Thyroid gland (tissue), 4 donors: ENCODE measurements around the gene SPATA4. TPM values are rescaled to one million over a fixed set of nuclear protein-coding genes. Genes with fewer than 3 reads are reported as not detected.

Experiments
- DNase-seq, 2 donors: peaks; one replicate each; pipeline ENCODE4 v3.0.0-alpha.2; 2019
- H3K27ac ChIP-seq, 3 donors: fragments of 200-600 bp; sonication (generic); 1 replicate in 2 of 3; 2 replicates in 1 of 3; pipeline ENCODE4 v1.5.1; 2016 to 2019; ENCODE audit warnings: mild to moderate bottlenecking in 1 of 3, moderate library complexity in 1 of 3
- H3K27me3 ChIP-seq: fragments of 200-600 bp; sonication (generic); one replicate; pipeline ENCODE4 v1.5.1; 2019
- H3K36me3 ChIP-seq, 2 donors: fragments of 200-600 bp; sonication (generic); one replicate each; pipeline ENCODE4 v1.5.1; 2016 to 2019
- H3K4me1 ChIP-seq, 2 donors: fragments of 200-600 bp; sonication (generic); one replicate each; pipeline ENCODE4 v1.5.1; 2017 to 2019
- H3K4me3 ChIP-seq, 3 donors: fragments of 200-600 bp; sonication (generic); replicated peaks in 1 of 3; 1 replicate in 2 of 3; 2 replicates in 1 of 3; pipeline ENCODE4 v1.5.1; 2016; ENCODE audit warnings: mild to moderate bottlenecking in 1 of 3
- H3K9me3 ChIP-seq: fragments of 200-600 bp; sonication (generic); one replicate; pipeline ENCODE4 v1.5.1; 2017
- CTCF ChIP-seq, 6 experiments: fragments of 200-600 bp in 3 of 6; fragments of 450-650 bp in 3 of 6; sonication (generic) in 3 of 6; IDR thresholded peaks; one replicate each; pipeline ENCODE4 v1.5.1; 2016 to 2019; ENCODE audit warnings: antibody characterized with exemption in 6 of 6, mild to moderate bottlenecking in 2 of 6, inconsistent platforms in 1 of 6, moderate library complexity in 1 of 6
- POLR2A ChIP-seq, 2 donors: fragments of 450-650 bp; IDR thresholded peaks; one replicate each; pipeline ENCODE4 v1.6.1; 2017; ENCODE audit warnings: antibody characterized with exemption in 2 of 2, mild to moderate bottlenecking in 2 of 2, moderate library complexity in 1 of 2
- WGBS, 2 donors: methylation state at CpG; one replicate each; pipeline ENCODE4 v1.1.5; 2017; 5-methylcytosine and 5-hydroxymethylcytosine counted together
- intact Hi-C: fragments of 100-400 bp; cut with DNase I; formaldehyde crosslinking; loops from one replicate; pipeline ENCODE4 v1.15.1; 2023
- total RNA-seq, 4 donors: library from RNA; depleted of rRNA; stranded (reverse); fragments of >200 nt; gene quantifications; one replicate each; pipeline ENCODE4 v1.2.3, GENCODE V29; 2016

The SPATA4 gene
- total RNA-seq, result 1 to 10 TPM in 2 of 4 donors, under 1 TPM in 2; 0.40 to 2.2 (median 1.1) TPM

GRCh38 chr4:176195184-176195978, at the start of gene SPATA4:
Gene SPATA4, minus strand, starts transcription at chr4:176195585. Its CDS starts 23 bp downstream, at chr4:176195562.
- intact Hi-C loops, result no loop called here
- WGBS, 2 donors, result 2% methylated on average over 26 to 45 of the region's 45 CpGs

GRCh38 chr4:176242764-176243347, 47.5 kb upstream of the SPATA4 start:
- Histone ChIP-seq H3K4me1 (peaks cover 0 to 5% of the 10 kb centered on the region in 2 donors), H3K9me3 (no peaks in the 10 kb centered on the region), H3K36me3 (no peaks in the 10 kb centered on the region), H3K27me3 (no peaks in the 10 kb centered on the region), H3K27ac (no peak overlapping the region), H3K4me3 (no peak overlapping the region)
- intact Hi-C loops, result no loop called here
- DNase-seq, result no peak
- WGBS, 2 donors, result 92 to 96% methylated on average over 1 of the region's 1 CpG
- TF ChIP-seq POLR2A (IDR thresholded peaks at IDR 0.05), result no peak
- no peak for TF ChIP-seq CTCF (IDR thresholded peaks at IDR 0.05)

More at GRCh38 chr4:176195184-176195978, at the start of gene SPATA4:
- Histone ChIP-seq H3K9me3 (no peaks in the 10 kb centered on the region), H3K27me3 (no peaks in the 10 kb centered on the region), H3K27ac (peak within 1 kb of the TSS; percentile 57 to 90 (median 78)), H3K4me3 (peak within 1 kb of the TSS; percentile 48 to 53 (median 52)), H3K36me3 (no peaks in the 10 kb centered on the region), H3K4me1 (no peaks in the 10 kb centered on the region)
- peak in 1 of 2 donors; percentile 79 for TF ChIP-seq POLR2A (IDR thresholded peaks at IDR 0.05)
- no peak for TF ChIP-seq CTCF (IDR thresholded peaks at IDR 0.05)
- DNase-seq, result peak; percentile 94 to 95

- intact Hi-C loops, result no loop called here
- Histone ChIP-seq H3K4me3 (no peak overlapping the region), H3K27ac (no peak overlapping the region), H3K4me1 (peaks cover 5% of the 10 kb centered on the region in 2 donors), H3K9me3 (no peaks in the 10 kb centered on the region), H3K27me3 (no peaks in the 10 kb centered on the region), H3K36me3 (no peaks in the 10 kb centered on the region)
- TF ChIP-seq POLR2A (IDR thresholded peaks at IDR 0.05), result no peak
- no peak for TF ChIP-seq CTCF (IDR thresholded peaks at IDR 0.05)
- whole genome bisulfite sequencing, 2 donors, result 94 to 95% methylated on average over 8 of the region's 8 CpGs
- no peak for DNase-seq
Observed at GRCh38 chr4:176241703-176242102, 46.3 kb upstream of the SPATA4 start.

- Histone ChIP-seq H3K36me3 (no peaks in the 10 kb centered on the region), H3K27me3 (no peaks in the 10 kb centered on the region), H3K4me3 (no peak overlapping the region), H3K27ac (peak overlapping the region; percentile 39 to 84 (median 64)), H3K9me3 (no peaks in the 10 kb centered on the region), H3K4me1 (peaks cover 5% of the 10 kb centered on the region in 2 donors)
- TF ChIP-seq POLR2A (IDR thresholded peaks at IDR 0.05) (no peak), CTCF (IDR thresholded peaks at IDR 0.05) (no peak)
- WGBS, 2 donors, result 68% methylated on average over 4 of the region's 4 CpGs
- intact Hi-C loops, result no loop called here
- no peak for DNase-seq
Observed at GRCh38 chr4:176238826-176239225, 43.4 kb upstream of the SPATA4 start.

GRCh38 chr4:176238157-176238610, 42.8 kb upstream of the SPATA4 start:
- Histone ChIP-seq H3K4me3 (no peak overlapping the region), H3K27me3 (no peaks in the 10 kb centered on the region), H3K36me3 (no peaks in the 10 kb centered on the region), H3K4me1 (peaks cover 5% of the 10 kb centered on the region in 2 donors), H3K9me3 (no peaks in the 10 kb centered on the region), H3K27ac (peak overlapping the region; percentile 39 to 84 (median 64))
- DNase-seq, result no peak
- intact Hi-C loops, result no loop called here
- 11 to 24% methylated on average over 7 of the region's 7 CpGs for WGBS, 2 donors
- no peak for TF ChIP-seq CTCF (IDR thresholded peaks at IDR 0.05)
- peak in 1 of 2 donors; percentile 52 for TF ChIP-seq POLR2A (IDR thresholded peaks at IDR 0.05)
